CMK (cell line): ENCODE data around the gene SRRM5.
"Not testable (repeated sequence)": the region's sequence is repeated elsewhere in the genome, so short reads cannot be mapped to it uniquely, and the experiment has no call there.

Experiments used
- DNase-seq: peaks from one replicate; pipeline ENCODE4 v3.0.0-alpha.2; 2010; ENCODE audit warnings: low read depth

Gene SRRM5

DNA sequence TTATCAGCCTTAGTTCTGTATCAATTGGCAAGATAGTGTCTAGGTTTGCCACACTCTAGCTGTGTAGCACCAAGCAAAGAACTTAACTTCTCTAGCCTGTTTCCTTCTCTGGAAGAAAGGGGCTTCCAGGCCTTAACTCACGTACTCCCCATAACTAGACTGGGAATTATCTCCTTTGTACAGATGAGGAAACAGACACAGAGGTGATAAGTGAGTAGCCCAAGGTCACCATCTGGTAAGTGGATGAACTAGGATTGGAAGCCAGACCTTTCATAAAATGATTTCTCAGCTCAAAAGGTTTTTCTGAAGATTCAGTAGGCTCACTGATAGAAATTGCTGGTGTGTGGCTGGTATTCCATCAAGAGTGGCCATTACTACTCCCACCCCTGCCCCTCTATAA, 4.4 kb downstream of the SRRM5 start:
- no peak for DNase-seq

DNA sequence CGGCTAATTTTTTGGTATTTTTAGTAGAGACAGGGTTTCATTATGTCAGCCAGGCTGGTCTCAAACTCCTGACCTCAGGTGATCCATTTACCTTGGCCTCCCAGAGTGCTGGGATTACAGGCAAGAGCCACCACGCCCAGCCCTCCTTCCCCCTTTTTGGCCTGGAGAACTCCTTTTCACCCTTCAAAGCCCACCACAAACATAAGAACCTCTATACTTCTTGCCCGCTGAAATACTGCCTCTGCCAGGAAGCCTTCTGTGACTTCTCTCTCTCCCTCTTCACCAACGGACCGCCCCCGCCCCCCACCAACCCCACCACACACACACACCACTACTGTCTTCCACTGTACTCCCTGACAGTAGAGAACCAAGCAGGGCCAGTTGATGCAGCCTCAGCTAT, 5.1 kb downstream of the SRRM5 start:
- no peak for DNase-seq

DNA sequence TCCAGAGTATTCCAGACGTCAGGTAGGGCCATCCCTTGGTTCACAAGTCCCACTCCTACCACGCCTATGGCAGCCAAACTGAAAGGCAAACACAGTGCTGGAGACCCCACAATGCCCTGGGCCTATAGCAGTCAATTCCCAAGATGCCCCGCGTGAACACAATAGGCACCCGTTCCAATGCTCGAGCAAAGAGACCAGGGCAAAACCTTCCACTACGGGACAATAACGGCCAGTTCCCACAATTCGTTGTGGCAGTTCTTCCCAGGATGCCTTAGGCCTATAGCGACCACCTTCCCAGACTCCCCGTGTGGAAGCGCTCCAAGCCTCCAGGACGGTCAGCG, 7.0 kb downstream of the SRRM5 start:
- no peak for DNase-seq

DNA sequence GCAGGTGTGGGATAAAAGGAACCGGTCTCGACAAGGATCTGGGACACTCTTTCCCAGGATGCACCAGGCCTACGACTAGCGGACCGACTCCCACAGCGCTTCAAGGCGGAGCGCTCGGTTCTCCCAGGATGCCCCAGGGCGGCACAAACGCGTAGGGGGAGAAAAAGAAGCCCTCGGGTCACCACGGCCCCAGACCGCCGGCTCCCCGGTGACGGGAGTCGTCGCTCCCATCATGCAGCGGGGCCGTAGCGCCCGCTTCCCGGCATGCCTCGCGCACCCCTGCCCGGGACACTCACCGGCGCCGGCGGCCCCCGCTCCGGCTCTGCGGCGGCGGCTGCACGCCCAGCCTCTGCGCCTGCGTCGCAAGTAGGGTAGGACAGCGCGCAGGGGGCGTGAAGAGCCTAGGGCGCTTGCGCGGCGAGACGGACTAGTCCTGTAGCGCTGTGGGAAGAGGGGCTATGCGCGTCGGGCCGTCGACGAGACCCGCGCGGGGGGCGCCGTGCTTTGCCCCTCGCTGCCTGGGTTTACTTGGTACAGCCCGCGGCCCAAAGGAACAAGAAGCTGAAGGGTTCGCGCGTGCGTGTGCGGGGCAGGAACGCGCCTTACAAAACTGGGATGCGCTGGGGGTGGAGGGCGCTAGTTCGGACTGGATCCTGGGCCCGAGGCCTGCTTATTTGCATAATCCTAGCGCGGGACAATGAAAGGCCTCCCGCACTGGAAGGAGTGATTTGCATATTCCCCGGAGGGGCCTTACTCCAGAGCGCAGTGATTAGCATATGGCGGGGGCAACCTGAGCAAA, 7.6 kb downstream of the SRRM5 start, which contains the start of gene ZNF428:
ZNF428 (minus strand) TSS at position 368 of the 799 bp plus-strand sequence. CDS start 5,325 bp downstream, outside the sequence.
- peak; percentile 89 for DNase-seq

DNA sequence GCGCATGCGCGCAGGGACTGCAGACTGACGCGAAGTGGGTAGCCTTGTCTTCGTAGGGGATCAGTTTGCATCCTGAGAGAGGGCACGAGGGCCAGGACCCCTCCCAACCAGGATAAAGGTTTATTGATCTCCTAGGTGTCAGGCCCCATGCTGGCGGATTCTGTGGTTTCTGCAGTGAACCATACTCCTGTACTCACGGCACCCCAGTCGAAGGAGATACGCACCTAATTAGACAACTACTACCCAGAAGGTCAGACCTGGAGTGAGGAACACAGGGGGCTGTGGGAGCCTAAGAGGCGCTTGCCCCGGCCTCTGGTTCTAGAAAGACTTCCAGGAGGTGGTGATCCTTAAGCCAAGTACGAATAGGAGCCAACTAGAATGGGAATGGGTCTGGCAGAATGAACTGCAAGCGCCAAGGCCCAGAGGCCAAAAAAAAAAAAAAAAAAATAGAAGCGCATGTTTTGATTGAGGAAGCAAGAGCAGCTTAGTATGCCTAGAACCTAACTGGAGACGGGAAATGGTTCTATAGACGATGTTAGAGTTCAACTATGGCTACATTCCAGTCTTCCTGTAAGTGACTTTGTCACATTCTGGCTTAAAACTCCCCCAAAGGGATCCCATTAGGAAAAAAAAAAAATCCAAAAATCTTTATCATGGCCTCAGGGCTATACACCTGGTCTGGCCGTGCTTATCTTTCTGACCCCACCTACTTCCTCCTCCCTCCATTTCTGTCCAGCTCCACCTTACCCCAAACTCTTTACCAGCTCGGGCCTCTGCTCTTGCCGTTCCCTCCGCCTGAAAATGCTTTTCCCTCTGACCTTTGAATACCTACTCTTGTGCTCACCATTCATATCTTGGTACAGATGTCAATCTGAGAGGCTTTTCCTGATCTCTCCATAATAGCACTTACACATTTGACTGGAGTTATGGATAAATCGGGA, 8.4 kb downstream of the SRRM5 start:
- no peak for DNase-seq

DNA sequence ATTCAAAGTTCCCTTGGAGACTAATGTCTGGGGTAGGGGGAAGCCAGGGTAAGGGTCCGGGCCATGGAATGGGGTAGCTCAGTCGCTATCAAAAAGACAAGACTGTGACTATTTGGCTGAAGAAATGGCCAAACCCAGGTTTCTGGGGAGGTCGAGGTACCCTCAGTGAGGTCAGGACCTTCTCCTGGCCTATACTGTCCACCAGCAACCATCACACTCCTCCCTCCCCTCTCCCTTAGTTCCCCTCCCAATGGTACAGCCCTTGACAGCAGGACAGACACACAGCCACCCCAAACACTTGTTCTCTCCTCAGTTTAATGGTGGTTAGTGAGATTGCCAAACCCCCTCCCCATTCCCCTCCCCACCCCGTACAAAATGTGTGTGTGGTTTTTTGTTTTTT, 10.2 kb downstream of the SRRM5 start:
- DNase-seq: no peak

DNA sequence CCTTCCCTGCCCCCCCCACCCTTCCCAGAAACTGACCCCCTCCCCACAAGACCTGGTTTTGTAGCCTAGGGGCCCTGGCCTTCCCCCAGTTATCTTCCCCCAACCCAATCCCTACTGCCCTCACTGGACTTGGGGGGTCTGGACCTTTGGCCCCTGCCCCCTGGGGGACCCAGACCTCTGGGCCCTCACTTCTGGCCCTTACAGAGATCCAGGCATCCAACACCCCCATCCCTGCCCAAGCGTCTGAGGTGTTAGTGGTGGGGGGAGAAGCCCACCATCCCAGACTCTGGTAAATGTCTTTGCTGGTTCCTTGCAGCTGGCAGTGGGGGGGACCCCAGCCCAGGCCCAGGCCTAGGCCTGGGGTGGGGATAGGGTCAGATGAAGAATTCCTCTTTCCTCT, 11.1 kb downstream of the SRRM5 start:
- DNase-seq: no peak

DNA sequence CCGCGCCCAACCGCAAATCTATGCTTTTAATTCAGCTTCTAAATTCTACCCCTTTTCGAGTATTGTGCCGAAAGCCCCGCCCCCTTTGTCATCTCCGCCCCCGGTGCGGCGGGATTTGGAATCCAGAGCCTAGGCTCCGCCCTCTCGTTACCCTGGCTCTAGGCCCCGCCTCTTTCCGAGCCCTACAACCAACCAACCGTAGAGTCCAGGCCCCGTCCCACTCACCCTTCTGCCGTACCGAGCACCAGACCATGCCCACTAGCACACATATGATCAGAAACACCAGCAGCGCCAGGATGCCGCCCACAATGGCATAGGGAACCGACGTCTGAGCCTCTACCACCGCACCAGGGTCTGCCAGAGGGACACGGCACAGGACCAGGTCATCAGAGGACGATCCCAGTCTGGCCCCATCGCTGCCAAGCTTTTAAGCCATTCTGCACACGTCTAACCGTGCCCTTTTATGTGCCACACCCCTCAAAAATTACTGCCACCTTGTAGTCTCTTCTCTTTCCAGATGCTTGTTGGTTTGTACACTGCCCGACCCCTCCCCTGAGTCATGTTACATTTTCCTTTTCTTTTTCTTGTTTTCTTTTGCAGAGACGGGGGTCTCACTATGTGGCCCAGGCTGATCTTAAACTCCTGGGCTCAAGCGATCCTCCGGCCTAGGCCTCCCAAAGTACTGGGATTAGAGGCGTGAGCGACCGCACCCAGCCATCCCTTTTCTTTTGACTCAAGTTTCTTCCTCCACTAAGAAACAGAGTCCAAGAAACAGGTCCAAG, 12.2 kb downstream of the SRRM5 start:
- DNase-seq: no peak

DNA sequence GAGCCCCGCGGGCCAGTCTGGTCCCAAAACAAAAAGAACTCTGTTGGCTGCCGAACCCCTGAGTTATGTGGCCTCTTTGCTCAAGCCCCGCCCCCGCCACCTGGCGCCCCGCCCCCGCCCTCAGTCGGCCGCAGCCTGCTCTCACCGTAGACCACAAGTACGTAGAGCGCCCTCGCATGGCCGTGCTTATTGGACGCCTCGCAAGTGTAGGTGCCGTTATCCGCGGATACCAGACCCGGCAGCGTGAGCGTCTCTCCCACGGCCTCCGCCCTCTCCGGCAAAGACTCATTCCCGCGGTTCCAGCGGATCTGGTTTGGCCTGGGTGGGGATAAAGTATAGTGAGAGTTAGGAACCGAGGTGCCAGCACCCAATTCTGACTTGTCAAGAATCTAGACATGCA, 13.0 kb downstream of the SRRM5 start:
- no peak for DNase-seq

DNA sequence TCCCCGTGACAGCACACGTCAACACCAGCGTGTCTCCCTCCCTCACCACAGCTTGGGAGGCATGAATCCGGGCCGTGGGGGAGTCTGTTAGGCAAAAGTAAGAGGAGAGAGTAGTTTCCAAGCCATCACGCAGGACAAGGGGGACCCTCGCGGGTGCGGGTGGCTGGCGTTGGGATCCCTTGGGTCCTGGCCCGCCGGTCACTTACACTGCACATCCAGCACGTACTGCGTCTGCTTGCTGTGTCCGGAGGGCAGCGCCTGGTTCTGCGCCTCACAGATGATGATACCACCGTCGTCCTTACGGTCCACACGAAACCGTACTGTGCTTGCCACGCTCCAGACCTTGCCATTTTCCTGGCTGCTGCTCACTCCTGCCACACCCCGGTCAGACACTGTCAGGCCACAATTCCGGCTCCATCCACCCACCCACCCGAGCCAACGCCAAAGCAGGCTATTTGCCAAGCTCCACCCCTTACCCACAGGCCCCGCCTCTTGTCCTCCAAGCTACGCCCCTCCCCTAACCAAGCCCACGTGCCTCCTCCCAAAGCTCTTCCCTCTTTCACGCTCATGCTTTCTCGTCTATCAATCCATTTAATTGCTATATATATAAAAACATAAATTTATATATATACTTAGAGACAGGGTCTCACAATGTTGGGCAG, 14.2 kb downstream of the SRRM5 start:
- peak; percentile 88 for DNase-seq

DNA sequence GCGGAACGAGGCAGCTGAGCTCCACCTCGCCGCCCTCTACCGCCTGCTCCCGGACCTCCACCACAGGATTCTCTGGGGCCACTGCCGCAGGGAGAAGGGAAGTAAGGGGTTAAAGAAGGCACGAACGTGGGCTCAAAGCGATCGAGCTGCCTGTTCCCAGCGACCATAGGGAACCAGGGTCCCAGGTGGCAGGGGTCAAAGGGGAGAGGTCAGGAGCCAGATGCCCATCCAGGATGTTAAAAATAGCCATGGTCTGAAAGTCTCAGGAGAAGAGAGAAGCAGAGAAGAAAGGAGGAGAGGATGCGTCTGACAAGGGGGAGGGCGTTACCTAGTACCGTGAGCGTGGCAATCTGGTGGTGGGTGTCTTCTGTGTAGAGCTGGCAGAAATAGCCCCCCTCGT, 14.9 kb downstream of the SRRM5 start:
- no peak for DNase-seq

DNA sequence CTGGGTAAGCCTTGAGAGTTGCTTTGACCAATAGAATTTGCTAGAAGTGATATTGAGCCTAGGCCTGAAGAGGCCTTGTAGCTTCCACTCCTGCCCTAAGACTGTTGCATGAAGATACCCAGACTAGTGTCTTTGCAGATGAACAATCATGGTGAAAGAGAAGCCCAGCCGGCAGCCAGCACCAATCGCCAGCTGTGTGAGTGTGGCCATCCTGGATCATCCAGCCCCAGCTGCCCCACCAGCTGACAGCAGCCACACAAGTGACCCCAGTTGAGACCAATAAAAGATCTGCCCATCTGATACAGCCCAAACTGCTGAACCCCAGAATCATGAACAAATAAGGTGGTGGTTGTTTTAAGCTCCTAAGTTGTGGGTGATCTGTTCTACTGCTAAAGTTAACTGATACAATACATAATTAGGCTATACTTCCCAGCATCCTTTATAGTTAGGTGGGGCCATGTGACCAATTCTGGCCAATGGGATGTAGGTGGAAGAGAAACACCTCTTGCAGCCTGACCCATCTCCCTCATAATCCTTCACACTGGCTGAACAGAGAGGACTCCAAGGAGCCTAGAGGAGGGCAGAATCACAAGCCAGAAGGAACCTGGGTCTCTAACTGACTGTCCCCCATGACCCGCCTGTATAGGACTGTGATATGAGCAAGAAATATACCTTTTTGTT, 16.9 kb downstream of the SRRM5 start:
- DNase-seq: no peak

DNA sequence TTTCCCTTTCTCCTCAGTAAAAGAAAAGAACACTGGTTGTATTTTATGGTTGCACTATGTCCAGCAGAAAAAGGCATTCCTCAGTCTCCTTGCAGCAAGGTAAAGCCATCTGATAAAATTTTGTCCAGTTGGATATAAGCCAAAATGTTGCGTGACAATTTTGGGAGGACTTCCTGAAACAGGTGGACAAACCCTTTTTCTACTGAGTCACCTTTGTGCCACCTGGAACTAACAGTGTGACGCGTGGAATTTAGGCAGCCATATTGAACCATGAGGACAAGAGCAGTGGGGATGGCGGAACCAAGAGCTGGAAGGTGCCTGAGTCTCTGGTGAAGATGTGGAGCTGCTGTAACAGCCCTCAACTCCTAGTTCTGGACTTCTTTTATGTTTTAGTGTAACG, 19.6 kb downstream of the SRRM5 start:
- DNase-seq: no peak

DNA sequence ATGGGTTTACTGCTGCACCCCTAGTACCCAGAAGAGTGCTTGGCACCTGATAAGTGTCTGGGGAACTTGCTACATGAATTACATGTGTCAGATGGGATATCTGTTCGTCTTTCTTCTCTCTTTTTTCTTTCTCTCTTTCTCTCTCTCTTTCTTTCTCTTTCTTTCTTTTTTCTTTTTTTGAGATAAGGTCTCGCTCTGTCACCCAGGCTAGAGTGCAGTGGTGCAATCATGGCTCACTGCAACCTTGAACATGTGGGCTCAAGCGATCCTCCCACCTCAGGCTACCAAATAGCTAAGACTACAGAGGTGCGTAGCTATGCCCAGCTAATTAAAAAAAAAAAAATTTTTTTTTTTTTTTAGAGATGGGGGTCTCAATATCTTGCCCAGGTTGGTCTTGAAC, 21.6 kb downstream of the SRRM5 start:
- DNase-seq: no peak

DNA sequence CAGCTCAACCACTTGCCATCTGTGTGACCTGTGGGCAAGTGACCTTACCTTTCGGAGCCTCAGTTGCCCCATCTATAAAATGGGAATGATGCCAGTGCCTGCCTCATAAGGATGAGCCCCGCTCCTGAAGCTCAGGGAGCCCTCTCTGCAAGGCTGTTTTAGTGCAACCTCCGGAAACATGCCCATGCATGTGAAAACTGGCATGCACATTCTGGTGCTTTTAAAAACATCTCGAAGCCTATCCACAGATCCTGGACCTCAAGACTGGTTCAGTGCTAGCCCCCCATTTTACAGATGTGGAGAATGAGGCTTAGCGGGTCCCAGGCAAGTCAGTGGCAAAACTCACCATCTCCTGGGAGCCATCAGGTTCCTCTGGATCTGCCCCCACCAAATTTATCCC, 22.2 kb downstream of the SRRM5 start:
- DNase-seq: no peak

DNA sequence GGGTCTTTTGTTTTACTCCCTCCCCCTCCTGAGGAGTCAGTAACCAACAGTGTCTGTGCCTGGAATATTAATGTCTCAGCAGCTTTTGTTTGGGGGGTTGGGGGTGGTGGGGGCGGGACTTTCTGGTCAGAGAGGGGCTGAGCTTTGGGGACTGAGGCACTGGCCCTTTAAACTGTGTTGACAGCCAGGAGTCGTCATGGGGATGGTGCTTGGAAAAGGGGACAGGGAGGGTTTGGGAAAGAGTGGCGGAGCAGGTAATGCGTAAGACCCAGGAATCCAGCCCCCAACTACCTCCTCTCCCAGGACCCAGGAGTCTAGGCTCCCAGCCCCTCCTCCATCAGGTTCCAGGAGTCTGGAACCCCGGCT, 22.6 kb downstream of the SRRM5 start:
- DNase-seq: no peak

DNA sequence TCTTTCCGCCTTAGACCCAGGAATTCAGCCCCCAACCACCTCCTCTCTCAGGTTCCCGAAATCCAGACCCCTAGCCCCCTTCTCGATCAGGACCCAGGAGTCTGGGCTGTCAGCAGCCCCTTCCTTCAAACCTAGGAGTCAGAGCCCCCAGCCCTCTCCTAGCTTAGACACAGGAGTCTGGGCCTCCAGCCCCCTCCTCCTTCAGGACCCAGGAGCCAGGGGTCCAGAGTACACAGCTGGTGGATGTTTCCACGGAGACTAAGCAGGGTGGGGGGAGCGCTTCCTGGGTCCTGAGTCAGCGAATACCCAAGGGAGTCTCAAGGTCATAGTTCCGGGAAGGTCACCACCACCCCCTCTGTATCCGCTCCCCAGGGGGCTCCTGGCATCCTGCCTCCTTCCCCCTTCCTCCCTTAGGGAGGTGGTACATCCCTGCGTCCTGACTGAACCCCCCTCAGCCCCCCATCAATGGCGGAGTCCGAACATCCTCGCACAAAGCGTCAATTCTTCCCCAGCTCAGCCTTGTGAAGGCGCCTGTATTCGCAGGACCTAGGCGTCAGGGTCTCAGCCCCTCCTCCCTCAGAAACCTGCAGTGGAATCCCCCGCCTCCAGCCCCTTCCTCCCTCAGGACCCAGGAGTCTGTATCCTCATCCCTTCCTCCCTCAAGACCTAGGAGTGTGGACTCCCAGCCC, 23.1 kb downstream of the SRRM5 start:
- no peak for DNase-seq

DNA sequence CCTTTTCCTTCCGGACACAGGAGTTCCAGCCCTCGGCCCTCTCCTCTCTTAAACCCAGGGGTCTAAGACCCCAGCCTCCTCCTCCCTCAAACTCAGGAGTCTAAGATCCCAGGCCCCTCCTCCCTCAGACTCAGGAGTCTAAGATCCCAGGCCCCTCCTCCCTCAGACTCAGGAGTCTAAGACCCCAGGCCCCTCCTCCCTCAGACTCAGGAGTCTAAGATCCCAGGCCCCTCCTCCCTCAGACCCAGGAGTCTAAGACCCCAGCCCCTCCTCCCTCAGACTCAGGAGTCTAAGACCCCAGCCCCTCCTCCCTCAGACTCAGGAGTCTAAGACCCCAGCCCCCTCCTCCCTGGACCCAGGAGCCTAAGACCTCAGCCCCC, 23.7 kb downstream of the SRRM5 start:
- DNase-seq: not testable (repeated sequence)

DNA sequence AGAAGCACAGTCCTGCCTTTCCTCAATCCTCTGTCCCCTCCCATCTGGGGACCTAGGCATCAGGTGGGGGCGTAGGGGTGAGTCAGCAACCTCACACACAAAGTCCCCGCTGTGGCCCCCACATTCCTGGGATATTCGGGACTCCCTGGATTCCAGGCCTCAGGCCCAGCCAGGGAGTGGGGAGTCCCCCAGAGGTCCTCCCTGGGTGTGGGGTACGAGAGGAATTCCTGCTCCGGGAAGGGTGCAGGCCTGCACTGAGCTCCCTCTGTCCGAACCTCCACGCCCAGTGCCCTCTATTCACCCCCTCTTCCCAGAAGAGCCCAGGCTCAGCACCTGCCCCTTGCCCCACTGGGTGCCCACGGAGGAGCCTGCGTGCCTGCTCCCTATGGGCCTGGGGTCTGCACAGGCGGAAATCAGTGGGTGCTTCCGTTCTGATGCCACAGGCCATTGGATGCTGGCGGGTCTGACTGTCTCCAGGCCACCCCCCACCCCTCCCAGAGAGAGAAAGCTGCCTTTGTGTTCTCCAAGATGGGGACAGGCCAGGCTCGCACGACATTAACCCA, 24.3 kb downstream of the SRRM5 start:
- no peak for DNase-seq

DNA sequence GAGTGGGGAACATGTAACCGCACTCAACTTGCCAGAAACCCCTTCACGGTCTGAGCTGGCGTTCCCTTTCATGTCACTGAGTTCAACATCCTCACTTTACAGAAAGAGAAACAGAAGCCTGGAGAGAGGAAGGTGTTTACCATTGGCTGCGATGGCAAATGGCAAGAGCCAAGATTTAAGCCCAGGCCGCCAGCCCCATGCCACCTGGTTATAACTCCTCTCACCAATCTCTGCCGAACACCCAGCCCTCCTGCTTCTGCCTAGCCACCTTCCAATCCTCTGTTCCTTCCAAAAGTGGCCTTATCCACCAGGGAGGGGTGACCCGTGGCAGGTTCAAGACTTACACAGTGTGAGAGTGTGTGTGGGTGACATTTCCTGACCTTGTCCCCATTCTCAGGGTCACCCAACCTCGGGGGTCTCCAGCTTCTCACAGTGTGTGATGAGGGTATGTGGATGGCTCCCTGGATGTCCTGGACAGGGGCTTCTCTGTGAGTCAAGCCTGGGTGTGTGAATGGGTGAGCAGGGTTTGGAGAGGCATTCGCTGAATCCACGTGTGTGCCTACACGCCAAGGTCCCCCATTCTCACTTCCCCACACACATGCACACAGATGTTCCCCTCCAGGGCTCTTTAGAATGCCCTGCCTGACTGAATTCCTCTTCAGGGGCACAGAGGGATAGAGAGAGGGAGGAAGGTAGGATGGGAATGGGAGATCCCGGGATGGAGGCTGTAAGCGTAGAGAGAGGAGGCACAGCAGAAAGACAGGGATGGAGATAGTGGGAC, 26.5 kb downstream of the SRRM5 start:
- DNase-seq: no peak
